ENCODE data around the gene RAB17. TPM values are rescaled to one million over a fixed set of nuclear protein-coding genes. Genes with fewer than 3 reads are reported as not detected.

The RAB17 gene
- total and polyA plus RNA-seq, 2 of the 4 experiments (the other 2 are of a cell fraction) = 0.41 TPM; not detected in 1

DNA sequence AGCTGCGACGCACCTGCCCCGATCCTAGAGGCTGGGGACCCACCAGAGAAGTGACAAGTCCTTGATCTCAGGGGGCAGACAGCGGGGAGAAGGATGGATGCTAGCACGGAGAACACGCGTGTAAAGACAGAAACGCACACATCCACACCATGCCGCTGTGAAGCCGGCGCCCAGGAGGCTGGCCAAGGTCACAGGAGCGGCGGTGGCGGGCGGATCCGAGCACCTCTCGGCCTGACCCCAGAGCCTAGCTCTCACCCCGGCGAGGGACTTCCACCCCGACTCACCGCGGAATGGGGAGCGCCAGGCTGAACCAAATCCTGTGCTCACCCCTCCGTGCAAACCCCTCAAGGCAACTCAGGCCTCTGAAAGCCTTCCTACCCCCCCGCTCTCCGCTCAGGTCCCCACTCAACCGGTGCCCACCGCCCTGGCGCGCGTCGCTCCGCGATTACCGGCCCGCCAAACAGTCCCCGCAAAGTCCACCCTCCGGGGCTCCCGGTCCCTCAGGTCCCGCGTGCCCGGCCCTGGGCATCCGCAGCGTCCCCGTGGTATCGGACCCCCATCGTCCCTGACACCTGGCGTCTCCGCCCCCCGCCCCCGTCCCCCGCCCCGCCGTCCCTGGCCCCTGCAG lies 36.4 kb upstream of the RAB17 start:
- dilution Hi-C loops (cut with HindIII; ENCODE audit: low sequenced_read_pairs, unreplicated experiment) = no loop called here
- no peak for DNase-seq

More for the DNA sequence above, 36.4 kb upstream of the RAB17 start:
- Histone ChIP-seq H3K27ac (ENCODE audit: insufficient read depth, low read length) (no peak overlapping the region), H3K9me1 (ENCODE audit: insufficient read depth, low read length) (peaks cover 18% of the 10 kb centered on the region), H4K8ac (ENCODE audit: low read depth in 2 of 2, low read length in 2 of 2) (peak overlapping the region; percentile 55 to 89), H3K4me2 (ENCODE audit: low read depth, low read length) (peak overlapping the region; percentile 80), H4K5ac (ENCODE audit: low read depth, low read length) (peak overlapping the region; percentile 85), H3K23ac (ENCODE audit: low read depth, low read length) (0 out of 2 replicates have a peak overlapping the region, but pooled peaks have one; percentile 5), H2AK9ac (replicated peaks; ENCODE audit: low read depth, low read length, poor library complexity) (peak overlapping the region; percentile 83), H3K14ac (replicated peaks; ENCODE audit: low read depth, low read length) (peak overlapping the region; percentile 73; the same call in 1 of the 2 replicates), H3K9me3 (ENCODE audit: control insufficient read depth, insufficient read depth, low read length) (no peaks in the 10 kb centered on the region), H3K18ac (ENCODE audit: low read depth, low read length) (no peak overlapping the region), H2BK20ac (ENCODE audit: low read depth, low read length) (no peak overlapping the region), H2AK5ac (ENCODE audit: low read depth, low read length) (0 out of 2 replicates have a peak overlapping the region, but pooled peaks have one; percentile 64), H3K36me3 (ENCODE audit: control insufficient read depth, insufficient read depth, low read length) (peaks cover 10% of the 10 kb centered on the region), H3K4me1 (ENCODE audit: control insufficient read depth, insufficient read depth, low read length) (peaks cover 7% of the 10 kb centered on the region), H4K20me1 (ENCODE audit: insufficient read depth, low read length) (peaks cover 20% of the 10 kb centered on the region; the same call in 1 of the 2 replicates), H3K56ac (ENCODE audit: extremely low read depth, insufficient read depth, low read length) (no peak overlapping the region; the same call in 1 of the 2 replicates), H2BK5ac (ENCODE audit: low read depth, low read length, poor library complexity, severe bottlenecking) (no peak overlapping the region), H2BK120ac (ENCODE audit: low read depth, low read length) (peak overlapping the region; percentile 42; the same call in 1 of the 2 replicates), H3K9ac (ENCODE audit: low read depth, low read length) (peak overlapping the region; percentile 67), H3K27me3 (ENCODE audit: control insufficient read depth, insufficient read depth, low read length) (no peaks in the 10 kb centered on the region), H3K79me1 (ENCODE audit: low read depth in 1 of 2, low read length in 2 of 2) (peaks cover 12 to 51% of the 10 kb centered on the region in 2 experiments), H2BK15ac (ENCODE audit: low read depth, low read length) (no peak overlapping the region; the same call in 2 of the 3 replicates), H4K91ac (ENCODE audit: insufficient read depth, low read depth, low read length) (peak overlapping the region; percentile 67), H3K4me3 (ENCODE audit: insufficient read depth, low read depth, low read length) (peak overlapping the region; percentile 90), H2AFZ (replicated peaks; ENCODE audit: low read length, poor library complexity) (peak overlapping the region; percentile 94), H3K4ac (ENCODE audit: low read depth, low read length) (peak overlapping the region; percentile 68)
- 37% methylated on average over 22 of the region's 54 CpGs; no CpG with 5 or more reads in 1 of the 2 experiments for WGBS, 2 experiments (ENCODE audit: extremely low coverage in 2 of 2, insufficient read length in 1 of 2)
- POLR2A ChIA-PET (ENCODE audit: unreplicated experiment) = no interaction called here
- CTCF ChIA-PET = no interaction called here
- peak; percentile 31; the same call in 1 of the 2 replicates for ATAC-seq (ENCODE audit: low read depth)
- intact Hi-C loops (cut with micrococcal nuclease) = no loop called here
- in situ Hi-C loops (cut with MboI; ENCODE audit: low sequenced_read_pairs) = no loop called here
- TF ChIP-seq RCOR1 (IDR thresholded peaks at IDR 0.05; ENCODE audit: insufficient replicate concordance, low read length) (no peak), POLR2A (IDR thresholded peaks at IDR 0.05; ENCODE audit: low read depth, low read length) (no peak), MAFK (IDR thresholded peaks at IDR 0.05; ENCODE audit: low read depth, low read length) (no peak)
- no TSS peak for BruUV-seq (replicated peaks)

Measured in IMR-90 (cell line).